SU-DHL-6 (cell line): Measurements from ENCODE around the gene ENTR1.

Experiments
- CTCF ChIP-seq: fragments of 200-600 bp; sonication (generic); IDR thresholded peaks from one replicate; pipeline ENCODE4 v1.5.1; 2017; ENCODE audit warnings: antibody characterized with exemption, mild to moderate bottlenecking, low read length, moderate library complexity; ENCODE audit not compliant: insufficient read depth, poor library complexity, severe bottlenecking
- EZH2phosphoT487 ChIP-seq: fragments of 200-600 bp; sonication (generic), shearing (Covaris generic); conservative IDR thresholded peaks from 2 replicates; pipeline ENCODE4 v1.6.1; 2018; ENCODE audit warnings: mild to moderate bottlenecking, antibody characterized with exemption, low read length, moderate library complexity, mixed read lengths

GRCh38 chr9:136434580-136435169 lies 24.3 kb upstream of the ENTR1 start:
- TF ChIP-seq CTCF (no peak), EZH2phosphoT487 (no peak)
